MM.1S (cell line): ENCODE measurements around the gene DPH2.

ENCODE experiments used
- DNase-seq: peaks from one replicate; pipeline ENCODE4 v3.0.0-alpha.2; 2015
- H2AFZ ChIP-seq: fragments of 300-600 bp; sonication (generic); 2 replicates; pipeline ENCODE4 v1.6.0; 2016; ENCODE audit warnings: antibody characterized with exemption, low read length
- H3F3A ChIP-seq: fragments of 300-600 bp; sonication (generic); 2 replicates; pipeline ENCODE4 v1.6.1; 2016; ENCODE audit warnings: mild to moderate bottlenecking, antibody characterized with exemption, low read length, moderate library complexity, mixed read lengths; ENCODE audit not compliant: insufficient read depth
- H3K27ac ChIP-seq: fragments of 300-600 bp; sonication (generic); 2 replicates; pipeline ENCODE4 v1.5.1; 2016; ENCODE audit warnings: mild to moderate bottlenecking, low read length
- H3K27me3 ChIP-seq: fragments of 300-600 bp; sonication (generic); replicated peaks from 2 replicates; pipeline ENCODE4 v1.6.0; 2016; ENCODE audit warnings: low read length; ENCODE audit not compliant: insufficient read depth
- H3K36me3 ChIP-seq: fragments of 300-600 bp; sonication (generic); replicated peaks from 2 replicates; pipeline ENCODE4 v1.6.1; 2016; ENCODE audit warnings: mild to moderate bottlenecking, low read length, mixed read lengths; ENCODE audit not compliant: insufficient read depth
- H3K4me1 ChIP-seq: fragments of 300-600 bp; sonication (generic); 2 replicates; pipeline ENCODE4 v1.6.1; 2016; ENCODE audit warnings: low read length, mixed read lengths
- H3K4me2 ChIP-seq: fragments of 300-600 bp; sonication (generic); 2 replicates; pipeline ENCODE4 v1.6.0; 2016; ENCODE audit warnings: low read depth, low read length
- H3K4me3 ChIP-seq: fragments of 300-600 bp; sonication (generic); 2 replicates; pipeline ENCODE4 v1.5.1; 2016; ENCODE audit warnings: low read length, mixed read lengths
- H3K79me2 ChIP-seq: fragments of 300-600 bp; sonication (generic); 2 replicates; pipeline ENCODE4 v1.6.1; 2016; ENCODE audit warnings: mixed run types, low read length, mixed read lengths
- H3K9ac ChIP-seq: fragments of 300-600 bp; sonication (generic); 2 replicates; pipeline ENCODE4 v1.6.1; 2016; ENCODE audit warnings: low read length, mixed read lengths
- H3K9me2 ChIP-seq: fragments of 300-600 bp; sonication (generic); replicated peaks from 2 replicates; pipeline ENCODE4 v1.6.1; 2016; ENCODE audit warnings: mild to moderate bottlenecking, low read length, mixed read lengths; ENCODE audit not compliant: insufficient read depth
- H3K9me3 ChIP-seq: fragments of 300-600 bp; sonication (generic); replicated peaks from 2 replicates; pipeline ENCODE4 v1.6.1; 2016; ENCODE audit warnings: mild to moderate bottlenecking, low read length, mixed read lengths; ENCODE audit not compliant: insufficient read depth
- H4K20me1 ChIP-seq: fragments of 300-600 bp; sonication (generic); 2 replicates; pipeline ENCODE4 v1.6.1; 2016; ENCODE audit warnings: mild to moderate bottlenecking, low read length, moderate library complexity, mixed read lengths; ENCODE audit not compliant: insufficient read depth
- CTCF ChIP-seq: fragments of 300-600 bp; sonication (generic); IDR thresholded peaks from 2 replicates; pipeline ENCODE4 v1.5.1; 2016; ENCODE audit warnings: antibody characterized with exemption, low read length, mixed read lengths
- EZH2 ChIP-seq: fragments of 300-600 bp; sonication (generic); optimal IDR thresholded peaks from 2 replicates; pipeline ENCODE3; 2017; ENCODE audit warnings: low read depth, mild to moderate bottlenecking, antibody characterized with exemption, low read length, mixed read lengths
- EZH2phosphoT487 ChIP-seq: fragments of 300-600 bp; sonication (generic); IDR thresholded peaks from 2 replicates; pipeline ENCODE4 v1.6.1; 2018; ENCODE audit warnings: antibody characterized with exemption, low read length

Gene DPH2

DNA sequence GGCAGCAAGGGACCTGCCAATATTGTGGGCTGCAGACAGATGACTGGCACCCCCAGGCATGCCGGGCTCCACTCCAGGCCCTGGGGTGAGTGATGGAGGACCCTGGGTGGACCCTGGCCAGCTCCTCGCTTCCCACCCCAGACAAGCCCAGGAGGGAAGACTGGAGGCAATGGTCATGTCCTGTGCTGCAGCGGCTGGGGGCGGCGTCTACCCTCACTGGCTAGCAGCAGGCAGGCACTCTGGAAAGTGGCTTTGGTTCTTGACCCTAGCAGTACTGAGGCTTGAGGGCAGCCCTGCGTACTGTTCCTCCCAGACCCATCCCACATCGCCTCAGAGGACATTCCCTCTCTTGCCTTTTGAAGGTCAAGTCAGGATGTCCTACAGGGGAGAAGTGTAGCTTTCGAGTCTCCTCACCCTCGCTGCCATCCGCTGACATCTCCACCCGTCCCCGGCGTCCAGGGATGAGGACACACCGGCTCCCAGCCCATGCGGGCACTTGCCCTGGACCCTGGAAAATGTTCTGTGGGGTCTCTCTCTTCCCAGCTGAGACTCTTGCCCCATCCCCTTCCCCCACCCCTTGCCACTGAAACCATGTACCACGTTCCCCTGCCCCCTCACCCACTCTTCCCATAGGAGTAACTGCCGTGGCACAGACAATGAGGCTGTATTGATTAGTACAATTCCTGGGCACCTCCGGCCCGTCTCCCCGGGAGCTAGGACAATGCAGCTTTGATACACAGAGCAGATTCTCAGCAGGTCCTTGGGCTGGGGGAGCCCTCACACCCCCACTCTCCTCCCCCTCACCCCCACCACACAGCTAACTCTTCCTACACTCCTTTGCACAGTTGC lies 46.5 kb downstream of the DPH2 start:
- no peak overlapping the region for H3K9ac ChIP-seq
- TF ChIP-seq EZH2 (no peak), CTCF (no peak), EZH2phosphoT487 (no peak)
- no peaks in the 10 kb centered on the region for H3K4me1 ChIP-seq
- H3K79me2 ChIP-seq: no peaks in the 10 kb centered on the region
- H3K36me3 ChIP-seq: no peaks in the 10 kb centered on the region
- H3K27me3 ChIP-seq: no peaks in the 10 kb centered on the region
- H3K27ac ChIP-seq: no peak overlapping the region
- no peaks in the 10 kb centered on the region for H3K9me2 ChIP-seq
- no peaks in the 10 kb centered on the region for H4K20me1 ChIP-seq
- no peak overlapping the region for H2AFZ ChIP-seq
- DNase-seq: no peak
- no peak overlapping the region for H3K4me2 ChIP-seq
- no peaks in the 10 kb centered on the region for H3F3A ChIP-seq
- no peak overlapping the region for H3K4me3 ChIP-seq
- H3K9me3 ChIP-seq: no peaks in the 10 kb centered on the region

DNA sequence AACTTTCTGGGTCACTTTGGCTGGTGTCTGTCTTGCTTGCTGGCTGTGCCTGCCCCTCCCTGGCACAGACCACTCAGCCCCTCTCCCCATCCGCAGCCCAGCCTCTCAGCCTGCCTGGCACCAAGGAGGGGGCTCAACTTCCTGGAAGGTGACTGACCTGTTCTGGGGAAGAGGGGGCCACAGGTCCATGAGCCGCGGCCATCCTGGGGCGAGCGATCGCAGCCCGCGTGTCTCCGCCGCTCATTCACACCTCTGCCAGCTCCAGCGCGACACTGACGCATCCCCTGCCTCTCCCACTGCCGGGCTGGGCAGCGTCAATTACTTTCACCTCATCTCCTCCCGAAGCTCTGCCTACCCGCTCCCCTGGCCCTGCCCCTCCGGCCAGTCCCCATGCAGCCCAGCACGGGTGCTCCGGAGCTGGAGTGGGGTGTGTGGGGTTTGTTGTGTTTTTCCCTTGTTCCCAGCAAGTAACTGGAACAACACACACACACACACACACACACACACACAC lies 47.1 kb downstream of the DPH2 start:
- no peaks in the 10 kb centered on the region for H3K9me3 ChIP-seq
- H3K27me3 ChIP-seq: no peaks in the 10 kb centered on the region
- H3K36me3 ChIP-seq: no peaks in the 10 kb centered on the region
- no peak overlapping the region for H3K9ac ChIP-seq
- no peaks in the 10 kb centered on the region for H4K20me1 ChIP-seq
- H3K79me2 ChIP-seq: no peaks in the 10 kb centered on the region
- H3K9me2 ChIP-seq: no peaks in the 10 kb centered on the region
- no peak overlapping the region for H3K4me2 ChIP-seq
- no peak overlapping the region for H3K27ac ChIP-seq
- no peak overlapping the region for H3K4me3 ChIP-seq
- no peaks in the 10 kb centered on the region for H3F3A ChIP-seq
- H2AFZ ChIP-seq: no peak overlapping the region
- no peak for TF ChIP-seq EZH2
- TF ChIP-seq CTCF: no peak
- TF ChIP-seq EZH2phosphoT487: no peak
- H3K4me1 ChIP-seq: no peaks in the 10 kb centered on the region
- no peak for DNase-seq

DNA sequence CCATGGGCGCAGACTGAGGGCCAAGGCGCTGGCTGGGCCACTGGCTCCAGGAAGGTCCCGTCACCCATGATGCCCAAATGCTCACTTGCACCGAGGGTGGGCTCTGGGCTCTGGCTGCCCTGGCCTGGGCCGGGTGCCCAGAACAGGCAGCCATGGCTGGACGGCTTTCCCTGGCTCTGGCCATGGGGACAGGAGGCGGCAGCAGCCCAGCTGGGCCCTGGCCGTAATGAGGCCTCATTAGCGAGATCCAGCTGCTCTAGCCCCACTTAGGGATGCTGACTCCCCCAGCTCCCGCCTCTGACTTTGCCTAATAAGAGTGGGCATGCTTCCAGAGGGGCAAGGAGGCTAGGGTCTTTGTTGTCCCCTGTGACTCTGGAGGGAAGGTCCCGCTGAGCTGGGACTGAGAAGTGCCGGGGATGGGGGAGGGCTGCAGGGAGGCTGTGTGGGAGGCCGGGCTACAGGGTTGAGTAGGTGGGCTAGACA lies 49.7 kb downstream of the DPH2 start:
- TF ChIP-seq CTCF (no peak), EZH2 (no peak)
- Histone ChIP-seq H3K27ac (no peak overlapping the region), H2AFZ (no peak overlapping the region), H3K9me3 (no peaks in the 10 kb centered on the region), H4K20me1 (no peaks in the 10 kb centered on the region), H3F3A (no peaks in the 10 kb centered on the region), H3K4me1 (no peaks in the 10 kb centered on the region), H3K79me2 (no peaks in the 10 kb centered on the region), H3K9me2 (no peaks in the 10 kb centered on the region), H3K9ac (no peak overlapping the region), H3K4me3 (no peak overlapping the region), H3K27me3 (no peaks in the 10 kb centered on the region), H3K4me2 (no peak overlapping the region), H3K36me3 (no peaks in the 10 kb centered on the region)
- DNase-seq: no peak
